ENCODE measurements around the gene PPP1R14C. TPM values are rescaled to one million over a fixed set of nuclear protein-coding genes. Genes with fewer than 3 reads are reported as not detected.

The PPP1R14C gene
- polyA plus RNA-seq, 1 donor from 2014 or later = 14.0 TPM

GRCh38 chr6:150243620-150244314 is 100.9 kb downstream of the PPP1R14C start:
- Histone ChIP-seq H3K4me3 (ENCODE audit: low read length) (no peak overlapping the region), H3F3A (ENCODE audit: insufficient read depth, low read length, poor library complexity, severe bottlenecking) (no peaks in the 10 kb centered on the region), H3K4me2 (ENCODE audit: low read length) (no peak overlapping the region), H3K9ac (ENCODE audit: low read length) (no peak overlapping the region), H2AFZ (ENCODE audit: low read depth, low read length) (no peak overlapping the region), H3K9me3 (ENCODE audit: low read length) (peaks cover 5% of the 10 kb centered on the region), H3K27me3 (ENCODE audit: insufficient read depth, low read depth, low read length) (no peaks in the 10 kb centered on the region), H3K79me2 (replicated peaks; ENCODE audit: insufficient read depth, low read length) (no peaks in the 10 kb centered on the region), H3K9me2 (ENCODE audit: insufficient read depth, low read length) (no peaks in the 10 kb centered on the region), H3K36me3 (ENCODE audit: insufficient read depth, low read length) (no peaks in the 10 kb centered on the region), H3K27ac (ENCODE audit: low read length) (no peak overlapping the region), H4K20me1 (ENCODE audit: insufficient read depth) (no peaks in the 10 kb centered on the region)
- TF ChIP-seq REST (IDR thresholded peaks at IDR 0.05; ENCODE audit: borderline replicate concordance) (no peak), RAD21 (conservative IDR thresholded peaks at IDR 0.05) (no peak)

- Histone ChIP-seq H3K9me2 (ENCODE audit: insufficient read depth, low read length) (no peaks in the 10 kb centered on the region), H3K36me3 (ENCODE audit: insufficient read depth, low read length) (no peaks in the 10 kb centered on the region), H2AFZ (ENCODE audit: low read depth, low read length) (no peak overlapping the region), H3K79me2 (replicated peaks; ENCODE audit: insufficient read depth, low read length) (no peaks in the 10 kb centered on the region), H3K4me2 (ENCODE audit: low read length) (no peak overlapping the region), H3K27ac (ENCODE audit: low read length) (no peak overlapping the region), H3K27me3 (ENCODE audit: insufficient read depth, low read depth, low read length) (no peaks in the 10 kb centered on the region), H4K20me1 (ENCODE audit: insufficient read depth) (no peaks in the 10 kb centered on the region), H3K4me3 (ENCODE audit: low read length) (no peak overlapping the region), H3K9ac (ENCODE audit: low read length) (no peak overlapping the region), H3K9me3 (ENCODE audit: low read length) (peaks cover 5% of the 10 kb centered on the region), H3F3A (ENCODE audit: insufficient read depth, low read length, poor library complexity, severe bottlenecking) (no peaks in the 10 kb centered on the region)
- no peak for TF ChIP-seq CTCF (IDR thresholded peaks at IDR 0.05; ENCODE audit: poor library complexity, severe bottlenecking)
- TF ChIP-seq EP300 (conservative IDR thresholded peaks at IDR 0.05; ENCODE audit: poor library complexity, severe bottlenecking) = no peak
- no peak for TF ChIP-seq EZH2 (IDR thresholded peaks at IDR 0.05; ENCODE audit: borderline replicate concordance, insufficient read depth, low read length, poor library complexity, severe bottlenecking)
- TF ChIP-seq REST (IDR thresholded peaks at IDR 0.05; ENCODE audit: borderline replicate concordance) = no peak
- TF ChIP-seq POLR2AphosphoS5 (IDR thresholded peaks at IDR 0.05) = no peak
- no peak for TF ChIP-seq SMC3 (conservative IDR thresholded peaks at IDR 0.05; ENCODE audit: poor library complexity)
- no peak for TF ChIP-seq RAD21 (conservative IDR thresholded peaks at IDR 0.05)
- TF ChIP-seq MXI1 (conservative IDR thresholded peaks at IDR 0.05; ENCODE audit: poor library complexity, severe bottlenecking) = no peak
- no peak for TF ChIP-seq TAF1 (IDR thresholded peaks at IDR 0.05; ENCODE audit: low read depth)
Observed at GRCh38 chr6:150245148-150245935, 102.5 kb downstream of the PPP1R14C start.

Measured in neural cell (in vitro differentiated cells).